Measurements from ENCODE around the gene RAB3GAP2.

- TF ChIP-seq, protein P1, sequence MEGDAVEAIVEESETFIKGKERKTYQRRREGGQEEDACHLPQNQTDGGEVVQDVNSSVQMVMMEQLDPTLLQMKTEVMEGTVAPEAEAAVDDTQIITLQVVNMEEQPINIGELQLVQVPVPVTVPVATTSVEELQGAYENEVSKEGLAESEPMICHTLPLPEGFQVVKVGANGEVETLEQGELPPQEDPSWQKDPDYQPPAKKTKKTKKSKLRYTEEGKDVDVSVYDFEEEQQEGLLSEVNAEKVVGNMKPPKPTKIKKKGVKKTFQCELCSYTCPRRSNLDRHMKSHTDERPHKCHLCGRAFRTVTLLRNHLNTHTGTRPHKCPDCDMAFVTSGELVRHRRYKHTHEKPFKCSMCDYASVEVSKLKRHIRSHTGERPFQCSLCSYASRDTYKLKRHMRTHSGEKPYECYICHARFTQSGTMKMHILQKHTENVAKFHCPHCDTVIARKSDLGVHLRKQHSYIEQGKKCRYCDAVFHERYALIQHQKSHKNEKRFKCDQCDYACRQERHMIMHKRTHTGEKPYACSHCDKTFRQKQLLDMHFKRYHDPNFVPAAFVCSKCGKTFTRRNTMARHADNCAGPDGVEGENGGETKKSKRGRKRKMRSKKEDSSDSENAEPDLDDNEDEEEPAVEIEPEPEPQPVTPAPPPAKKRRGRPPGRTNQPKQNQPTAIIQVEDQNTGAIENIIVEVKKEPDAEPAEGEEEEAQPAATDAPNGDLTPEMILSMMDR (IDR thresholded peaks at IDR 0.05): no peak
- no peak for TF ChIP-seq POLR2A (IDR thresholded peaks at IDR 0.05)
These were observed 120.8 kb downstream of the RAB3GAP2 start for GRCh38 chr1:220151454-220151853.

All from right lobe of liver (tissue), 4 donors.